Dendritic cell treated with granulocyte-macrophage colony-stimulating factor and Interleukin-4, amounts not matched to agents 40 ng/mL and 50 ng/mL, for 4 days (primary cell): ENCODE results near the gene HOXC13.

ENCODE experiments used
- H3K27ac Mint-ChIP-seq: one replicate; pipeline ENCODE4 v1.8.0; 2022; ENCODE audit warnings: mild to moderate bottlenecking, mixed read lengths
- H3K27me3 Mint-ChIP-seq: one replicate; pipeline ENCODE4 v1.8.0; 2022; ENCODE audit warnings: mild to moderate bottlenecking, mixed read lengths
- H3K36me3 Mint-ChIP-seq: one replicate; pipeline ENCODE4 v1.8.0; 2022; ENCODE audit warnings: low read depth, mixed read lengths
- H3K4me1 Mint-ChIP-seq: one replicate; pipeline ENCODE4 v1.8.0; 2022; ENCODE audit warnings: low read depth, mixed read lengths
- H3K4me3 Mint-ChIP-seq: one replicate; pipeline ENCODE4 v1.8.0; 2022; ENCODE audit warnings: mild to moderate bottlenecking, moderate library complexity, mixed read lengths
- H3K9me3 Mint-ChIP-seq: one replicate; pipeline ENCODE4 v1.8.0; 2022; ENCODE audit warnings: mixed read lengths
- intact Hi-C: fragments of 100-400 bp; cut with micrococcal nuclease; formaldehyde crosslinking; loops from one replicate; pipeline ENCODE4 v1.15.0; 2022

Gene HOXC13

GRCh38 chr12:53955776-53956250, 17.2 kb downstream of the HOXC13 start:
- intact Hi-C loops = no loop called here
- Mint-ChIP-seq H3K27me3 (peaks cover 96% of the 10 kb centered on the region), H3K4me3 (no peak overlapping the region), H3K36me3 (no peaks in the 10 kb centered on the region), H3K27ac (no peak overlapping the region), H3K9me3 (no peaks in the 10 kb centered on the region), H3K4me1 (peaks cover 23% of the 10 kb centered on the region)

- peaks cover 19% of the 10 kb centered on the region for H3K4me1 Mint-ChIP-seq
- no peaks in the 10 kb centered on the region for H3K36me3 Mint-ChIP-seq
- H3K27me3 Mint-ChIP-seq = peaks cover 96% of the 10 kb centered on the region
- intact Hi-C loops = no loop called here
- no peak overlapping the region for H3K4me3 Mint-ChIP-seq
- H3K9me3 Mint-ChIP-seq = no peaks in the 10 kb centered on the region
- no peak overlapping the region for H3K27ac Mint-ChIP-seq
These were observed 17.7 kb downstream of the HOXC13 start for GRCh38 chr12:53956251-53956887.

DNA sequence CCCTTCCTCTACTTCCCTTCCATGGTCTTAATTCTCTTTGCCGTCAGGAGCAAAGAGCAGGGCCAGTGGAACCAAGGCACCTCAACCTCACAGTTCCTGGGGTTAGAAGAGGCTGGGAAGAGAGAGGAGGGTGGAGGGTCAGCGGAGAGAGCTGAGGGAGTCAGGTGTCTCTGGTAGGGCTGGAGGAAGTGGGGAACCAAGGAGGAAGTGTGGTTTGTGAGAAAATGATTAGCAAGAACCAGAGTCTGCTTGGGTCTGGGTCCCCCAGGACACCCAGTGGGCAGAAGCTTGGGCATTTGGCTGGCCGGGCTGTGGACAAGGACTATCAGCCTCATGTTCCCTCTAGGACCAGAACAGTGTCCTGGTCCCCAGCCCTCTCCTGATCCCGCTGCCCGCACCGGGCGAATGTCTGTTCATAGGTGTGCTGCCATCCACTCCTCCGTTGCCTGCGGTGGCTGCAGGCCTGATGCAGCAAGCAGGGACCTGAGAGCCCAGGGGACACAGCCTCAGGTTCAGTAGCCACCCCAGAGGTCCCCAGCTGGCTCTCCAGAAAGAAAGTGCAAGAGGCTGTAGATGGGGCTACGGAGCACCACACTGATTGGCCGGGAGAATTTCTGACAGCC, 18.4 kb downstream of the HOXC13 start:
- H3K27me3 Mint-ChIP-seq = peaks cover 95% of the 10 kb centered on the region
- no peaks in the 10 kb centered on the region for H3K9me3 Mint-ChIP-seq
- H3K4me1 Mint-ChIP-seq = peaks cover 17% of the 10 kb centered on the region
- H3K4me3 Mint-ChIP-seq = no peak overlapping the region
- intact Hi-C loops = no loop called here
- no peak overlapping the region for H3K27ac Mint-ChIP-seq
- H3K36me3 Mint-ChIP-seq = no peaks in the 10 kb centered on the region

DNA sequence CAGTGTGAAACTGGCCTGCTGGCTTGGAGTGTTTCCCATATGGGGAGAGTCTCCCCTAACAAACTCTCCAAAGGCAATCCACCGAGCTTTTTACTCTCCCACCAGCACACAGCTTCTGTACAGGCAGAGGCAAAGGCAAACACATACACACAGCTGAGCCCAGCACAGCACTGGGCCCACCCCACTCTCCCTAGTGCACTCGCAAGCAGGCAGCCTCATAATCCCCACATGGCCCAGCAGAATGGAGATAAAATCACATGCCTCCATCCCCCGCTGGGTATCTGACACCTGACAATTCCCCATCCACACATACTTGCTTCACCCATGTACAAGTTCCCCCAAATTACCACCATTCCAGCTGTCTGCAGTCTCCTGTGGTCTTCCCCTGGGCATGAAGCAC, 19.5 kb downstream of the HOXC13 start:
- H3K4me3 Mint-ChIP-seq = no peak overlapping the region
- H3K9me3 Mint-ChIP-seq = no peaks in the 10 kb centered on the region
- no peaks in the 10 kb centered on the region for H3K36me3 Mint-ChIP-seq
- H3K27ac Mint-ChIP-seq = no peak overlapping the region
- peaks cover 17% of the 10 kb centered on the region for H3K4me1 Mint-ChIP-seq
- H3K27me3 Mint-ChIP-seq = peaks cover 91% of the 10 kb centered on the region
- intact Hi-C loops = no loop called here

DNA sequence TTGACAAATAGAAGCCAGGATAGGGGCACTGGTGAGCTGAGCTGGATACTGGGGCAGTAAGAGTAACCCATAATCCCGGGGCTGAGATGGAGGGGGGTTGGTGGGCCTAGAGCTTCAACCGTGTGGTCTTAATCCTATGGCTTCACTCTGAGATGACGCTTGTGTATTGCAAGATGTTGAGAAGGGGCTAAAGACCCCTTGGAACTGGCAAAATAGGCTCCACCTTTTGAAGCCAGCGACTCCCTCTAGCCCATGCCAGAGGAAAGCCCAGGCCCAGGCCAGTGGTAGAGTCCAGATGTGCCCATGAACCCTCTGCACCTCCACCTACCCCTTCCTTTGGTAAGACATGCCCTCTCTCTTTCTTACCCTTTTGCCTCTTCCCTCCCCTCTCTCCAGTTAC, 20.7 kb downstream of the HOXC13 start:
- Mint-ChIP-seq H3K27ac (no peak overlapping the region), H3K36me3 (no peaks in the 10 kb centered on the region), H3K27me3 (peaks cover 91% of the 10 kb centered on the region), H3K9me3 (no peaks in the 10 kb centered on the region), H3K4me3 (no peak overlapping the region), H3K4me1 (peaks cover 25% of the 10 kb centered on the region)
- intact Hi-C loops = no loop called here

DNA sequence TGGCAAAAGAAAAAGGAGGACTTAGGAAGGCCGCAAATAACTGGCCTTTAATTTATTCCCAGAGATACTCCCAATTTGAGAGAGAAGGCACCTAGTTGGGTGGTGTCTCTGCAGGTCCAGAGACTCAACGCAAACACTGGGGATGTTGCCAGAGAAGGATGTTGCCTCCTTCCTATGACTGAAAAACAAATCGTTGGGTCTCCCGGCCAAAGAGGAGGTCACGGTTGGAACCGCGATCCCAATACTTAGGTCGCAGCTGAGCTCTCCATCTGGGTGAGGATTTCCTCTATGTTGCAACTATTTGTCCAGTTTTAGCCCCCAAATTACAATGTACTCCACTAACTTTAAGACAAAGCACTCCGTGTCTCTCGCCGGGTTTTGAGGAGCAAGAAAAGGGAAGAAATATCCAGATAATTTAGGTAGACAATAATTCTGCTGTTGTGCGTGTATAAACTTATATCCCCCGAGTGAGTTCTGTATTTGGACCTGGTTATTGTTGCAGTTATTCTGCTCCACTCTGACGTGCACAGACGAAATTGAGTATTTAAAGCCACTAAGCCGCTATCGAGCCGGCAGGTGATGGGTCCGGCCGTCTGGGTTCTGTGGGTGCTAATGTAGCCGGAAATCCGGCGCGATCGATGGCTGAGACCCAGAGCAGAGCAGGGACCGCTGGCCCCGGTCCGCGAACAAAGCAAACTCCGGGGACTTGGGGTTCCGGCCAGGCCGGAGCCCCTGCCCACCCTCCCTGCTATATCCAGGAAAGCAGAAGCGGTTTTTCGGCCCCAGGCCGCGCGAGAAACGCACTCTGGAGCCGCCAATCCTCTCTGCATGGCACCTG, 21.8 kb downstream of the HOXC13 start:
- no peak overlapping the region for H3K27ac Mint-ChIP-seq
- H3K36me3 Mint-ChIP-seq = no peaks in the 10 kb centered on the region
- intact Hi-C loops = no loop called here
- peaks cover 4% of the 10 kb centered on the region for H3K9me3 Mint-ChIP-seq
- H3K4me1 Mint-ChIP-seq = peaks cover 31% of the 10 kb centered on the region
- no peak overlapping the region for H3K4me3 Mint-ChIP-seq
- H3K27me3 Mint-ChIP-seq = peaks cover 93% of the 10 kb centered on the region

DNA sequence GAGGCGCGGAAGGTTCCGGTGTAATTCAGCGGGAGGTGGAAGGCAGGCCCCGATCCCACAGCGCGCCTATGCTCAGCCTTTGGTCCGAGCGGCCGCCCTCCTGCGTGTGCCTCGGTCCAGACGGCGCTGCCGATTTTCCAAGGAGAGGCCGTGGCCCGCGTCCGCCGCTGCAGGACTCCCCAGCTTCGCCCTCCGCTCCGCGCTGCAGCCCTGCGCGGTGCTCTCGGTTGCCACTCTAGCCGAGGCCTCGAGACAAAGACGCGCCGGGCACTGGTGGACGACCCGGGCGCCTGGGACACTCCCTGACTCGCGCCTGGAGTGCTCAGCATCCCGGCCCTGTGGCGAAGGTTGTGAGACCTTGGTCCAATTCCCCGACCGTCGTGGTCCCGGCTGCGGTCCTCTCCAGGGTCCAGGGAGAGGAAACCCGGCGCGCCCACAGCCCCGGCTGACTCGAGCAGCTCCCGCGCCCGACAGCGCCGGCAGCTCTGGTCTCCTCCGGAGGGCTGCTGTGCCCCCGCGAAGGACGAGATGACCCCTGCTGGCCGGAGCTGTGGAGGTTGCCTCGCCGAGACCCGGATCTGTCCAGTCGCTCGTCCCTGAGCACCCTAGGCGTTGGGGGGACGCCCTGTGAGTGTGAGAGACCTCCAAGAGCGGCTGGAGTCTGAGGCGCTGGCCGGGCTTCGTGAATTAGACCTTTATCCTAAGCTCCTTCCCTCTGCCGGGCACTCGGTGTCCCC, 22.6 kb downstream of the HOXC13 start:
- H3K9me3 Mint-ChIP-seq = peaks cover 9% of the 10 kb centered on the region
- peaks cover 93% of the 10 kb centered on the region for H3K27me3 Mint-ChIP-seq
- H3K4me3 Mint-ChIP-seq = no peak overlapping the region
- H3K4me1 Mint-ChIP-seq = peaks cover 34% of the 10 kb centered on the region
- intact Hi-C loops = no loop called here
- H3K27ac Mint-ChIP-seq = no peak overlapping the region
- H3K36me3 Mint-ChIP-seq = no peaks in the 10 kb centered on the region

GRCh38 chr12:53963005-53963404, 24.4 kb downstream of the HOXC13 start:
- Mint-ChIP-seq H3K4me3 (no peak overlapping the region), H3K9me3 (peaks cover 9% of the 10 kb centered on the region), H3K27me3 (peaks cover 93% of the 10 kb centered on the region), H3K4me1 (peaks cover 41% of the 10 kb centered on the region), H3K36me3 (no peaks in the 10 kb centered on the region), H3K27ac (no peak overlapping the region)
- intact Hi-C loops = no loop called here

- Mint-ChIP-seq H3K9me3 (peaks cover 9% of the 10 kb centered on the region), H3K27me3 (peaks cover 93% of the 10 kb centered on the region), H3K27ac (no peak overlapping the region), H3K4me3 (peak overlapping the region; percentile 2), H3K36me3 (no peaks in the 10 kb centered on the region), H3K4me1 (peaks cover 41% of the 10 kb centered on the region)
- intact Hi-C loops = no loop called here
These were observed 25.0 kb downstream of the HOXC13 start for GRCh38 chr12:53963434-53964314.

DNA sequence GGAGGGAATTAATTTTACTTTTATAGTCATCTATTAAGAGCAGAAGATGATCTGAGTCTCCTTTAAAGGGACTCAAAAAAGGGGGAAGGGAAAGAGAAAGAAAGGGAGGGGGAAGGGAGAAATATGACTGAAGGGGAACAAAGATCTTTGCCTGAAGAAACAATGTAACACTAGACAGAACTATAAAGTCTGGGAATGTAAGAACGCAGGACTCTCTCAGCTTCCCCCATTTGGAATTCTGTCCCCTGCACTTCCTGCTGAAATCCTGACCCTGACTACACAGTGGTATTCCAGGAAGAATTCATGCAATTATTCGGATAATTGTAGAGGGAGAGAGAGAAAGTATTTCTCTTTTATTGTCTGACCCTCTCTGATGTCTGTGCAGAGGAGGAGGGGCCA, 25.7 kb downstream of the HOXC13 start:
- no peak overlapping the region for H3K4me3 Mint-ChIP-seq
- H3K4me1 Mint-ChIP-seq = peaks cover 41% of the 10 kb centered on the region
- intact Hi-C loops = no loop called here
- peaks cover 95% of the 10 kb centered on the region for H3K27me3 Mint-ChIP-seq
- no peak overlapping the region for H3K27ac Mint-ChIP-seq
- peaks cover 9% of the 10 kb centered on the region for H3K9me3 Mint-ChIP-seq
- H3K36me3 Mint-ChIP-seq = no peaks in the 10 kb centered on the region

DNA sequence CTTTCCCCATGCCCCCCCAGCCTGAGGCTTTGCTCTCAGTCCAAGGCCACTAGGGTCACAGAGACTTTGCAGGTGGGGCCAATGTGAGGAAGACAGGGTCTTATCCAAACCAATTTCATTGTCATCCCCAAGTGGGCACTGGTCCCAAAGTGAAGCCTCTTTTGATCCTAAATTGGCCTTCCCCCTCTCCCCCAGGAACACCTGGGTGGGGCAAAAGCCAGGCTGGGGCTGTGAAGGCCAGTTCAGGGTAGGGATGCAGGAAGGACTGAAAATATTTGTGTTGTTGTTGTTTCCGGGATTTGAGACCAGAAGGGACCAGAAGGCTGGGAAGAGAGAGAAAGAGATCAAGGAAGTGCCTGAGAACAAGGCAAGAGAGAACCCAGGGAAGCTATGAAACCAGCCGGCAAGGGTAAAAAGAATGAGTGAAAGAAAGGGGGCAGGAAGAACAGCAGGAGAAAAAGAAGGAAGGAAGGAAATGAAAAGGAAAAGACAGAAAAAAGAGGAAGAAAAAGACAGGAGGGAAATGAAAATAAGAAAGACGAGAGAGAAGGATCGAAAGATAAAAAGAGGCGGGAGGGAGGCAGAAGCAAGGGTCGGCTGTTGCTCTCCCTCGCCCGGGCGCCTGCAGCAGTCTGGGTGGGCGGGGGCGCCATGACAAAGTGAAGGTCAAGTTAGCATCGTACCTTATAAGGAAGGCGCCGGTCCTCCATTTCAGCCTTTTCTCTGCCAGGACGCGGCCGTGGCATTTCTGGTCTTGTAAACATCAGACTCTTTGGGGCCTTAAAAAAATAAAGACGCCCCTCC, 26.9 kb downstream of the HOXC13 start:
- H3K27ac Mint-ChIP-seq = no peak overlapping the region
- peaks cover 9% of the 10 kb centered on the region for H3K9me3 Mint-ChIP-seq
- no peak overlapping the region for H3K4me3 Mint-ChIP-seq
- no peaks in the 10 kb centered on the region for H3K36me3 Mint-ChIP-seq
- intact Hi-C loops = no loop called here
- H3K27me3 Mint-ChIP-seq = peaks cover 95% of the 10 kb centered on the region
- peaks cover 32% of the 10 kb centered on the region for H3K4me1 Mint-ChIP-seq

- H3K4me3 Mint-ChIP-seq = no peak overlapping the region
- peaks cover 95% of the 10 kb centered on the region for H3K27me3 Mint-ChIP-seq
- intact Hi-C loops = no loop called here
- no peaks in the 10 kb centered on the region for H3K36me3 Mint-ChIP-seq
- peaks cover 9% of the 10 kb centered on the region for H3K9me3 Mint-ChIP-seq
- H3K27ac Mint-ChIP-seq = no peak overlapping the region
- H3K4me1 Mint-ChIP-seq = peaks cover 29% of the 10 kb centered on the region
These were observed 27.4 kb downstream of the HOXC13 start for GRCh38 chr12:53966085-53966384.
